HG02852 (cell line): Measurements from ENCODE around the gene ZNF232.
A peak's percentile ranks its signal among the peaks of the same experiment; 100 is the strongest.
"Not testable (repeated sequence)": the region's sequence is repeated elsewhere in the genome, so short reads cannot be mapped to it uniquely, and the experiment has no call there.

Experiments
- ATAC-seq: cut with Tn5 transposase; IDR thresholded peaks from one replicate; pipeline ENCODE4 v1.9.1; 2021; ENCODE audit warnings: mild to moderate bottlenecking, moderate library complexity; ENCODE audit not compliant: unreplicated experiment

ZNF232 gene

GRCh38 chr17:5111402-5112204 is at the start of gene ZNF232:
Gene ZNF232, minus strand, starts transcription at chr17:5111878. Its CDS starts 56 bp downstream, at chr17:5111822.
- ATAC-seq, result peak; percentile 72

GRCh38 chr17:5160702-5161101 is 49.0 kb upstream of the ZNF232 start:
- ATAC-seq, result not testable (repeated sequence)

GRCh38 chr17:5146122-5146521 is 34.4 kb upstream of the ZNF232 start:
- ATAC-seq, result not testable (repeated sequence)

- not testable (repeated sequence) for ATAC-seq
Measured at GRCh38 chr17:5142877-5143276, 31.2 kb upstream of the ZNF232 start.

GRCh38 chr17:5139458-5139732 is 27.7 kb upstream of the ZNF232 start:
- ATAC-seq, result no peak

GRCh38 chr17:5138616-5139457 is 27.2 kb upstream of the ZNF232 start:
- ATAC-seq, result no peak

- ATAC-seq, result not testable (repeated sequence)
Measured at GRCh38 chr17:5138198-5138544, 26.5 kb upstream of the ZNF232 start.

- ATAC-seq, result not testable (repeated sequence)
Measured at GRCh38 chr17:5137511-5138197, 26.0 kb upstream of the ZNF232 start.

GRCh38 chr17:5136580-5137412 is 25.1 kb upstream of the ZNF232 start:
- ATAC-seq, result not testable (repeated sequence)

- no peak for ATAC-seq
Measured at GRCh38 chr17:5135726-5136579, 24.3 kb upstream of the ZNF232 start.

GRCh38 chr17:5135131-5135712 is 23.5 kb upstream of the ZNF232 start:
- not testable (repeated sequence) for ATAC-seq

GRCh38 chr17:5134571-5134970 is 22.9 kb upstream of the ZNF232 start:
- not testable (repeated sequence) for ATAC-seq

GRCh38 chr17:5133961-5134360 is 22.3 kb upstream of the ZNF232 start:
- ATAC-seq, result not testable (repeated sequence)

GRCh38 chr17:5133311-5133710 is 21.6 kb upstream of the ZNF232 start:
- no peak for ATAC-seq

GRCh38 chr17:5132503-5133225 is 21.0 kb upstream of the ZNF232 start:
- ATAC-seq, result not testable (repeated sequence)

- ATAC-seq, result not testable (repeated sequence)
Measured at GRCh38 chr17:5131799-5132502, 20.3 kb upstream of the ZNF232 start.

GRCh38 chr17:5131146-5131715 is 19.6 kb upstream of the ZNF232 start:
- no peak for ATAC-seq

GRCh38 chr17:5130687-5131086 is 19.0 kb upstream of the ZNF232 start:
- not testable (repeated sequence) for ATAC-seq
